Measurements from ENCODE around the gene MAP1LC3B.
"Not testable (repeated sequence)": the region's sequence is repeated elsewhere in the genome, so short reads cannot be mapped to it uniquely, and the experiment has no call there.

DNA sequence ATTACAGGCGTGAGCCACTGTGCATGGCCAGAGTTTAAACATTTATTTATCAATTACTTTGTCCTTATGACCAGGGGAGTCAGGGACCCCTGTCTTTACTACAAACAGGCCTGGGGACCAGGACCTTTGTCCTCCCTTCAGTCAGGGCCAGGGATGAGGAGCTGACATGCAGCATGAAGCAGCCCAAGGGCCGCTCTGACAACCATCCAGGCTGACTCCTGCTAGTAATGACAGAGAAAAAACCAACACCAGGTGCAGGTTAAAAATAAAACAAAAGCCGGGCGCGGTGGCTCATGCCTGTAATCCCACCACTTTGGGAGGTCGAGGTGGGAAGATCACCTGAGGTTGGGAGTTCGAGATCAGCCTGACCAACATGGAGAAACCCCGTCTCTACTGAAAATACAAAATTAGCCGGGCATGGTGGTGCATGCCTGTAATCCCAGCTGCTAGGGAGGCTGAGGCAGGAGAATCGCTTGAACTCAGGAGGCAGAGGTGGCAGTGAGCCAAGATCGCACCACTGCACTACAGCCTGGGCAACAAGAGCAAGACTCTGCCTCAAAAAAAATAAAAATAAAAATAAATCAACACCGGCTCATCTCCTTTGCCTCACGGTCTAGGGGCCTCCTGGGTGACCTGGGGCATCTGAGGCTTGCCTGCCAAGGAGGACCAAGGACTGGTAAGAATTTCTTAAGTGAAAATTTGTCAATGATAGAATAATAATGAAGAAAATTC, 29.1 kb upstream of the MAP1LC3B start:
- not testable (repeated sequence) for TF ChIP-seq CTCF, EZH2phosphoT487 (IDR thresholded peaks at IDR 0.05; ENCODE audit: low read length)

All from MM.1S (cell line).